Measurements from ENCODE around the gene OR5AL1. TPM values are rescaled to one million over a fixed set of nuclear protein-coding genes. Genes with fewer than 3 reads are reported as not detected.

The OR5AL1 gene
- total and polyA plus RNA-seq, 10 of the 15 experiments (the other 5 are each of a cell fraction or from before 2014, with no cell fraction given), result not detected

DNA sequence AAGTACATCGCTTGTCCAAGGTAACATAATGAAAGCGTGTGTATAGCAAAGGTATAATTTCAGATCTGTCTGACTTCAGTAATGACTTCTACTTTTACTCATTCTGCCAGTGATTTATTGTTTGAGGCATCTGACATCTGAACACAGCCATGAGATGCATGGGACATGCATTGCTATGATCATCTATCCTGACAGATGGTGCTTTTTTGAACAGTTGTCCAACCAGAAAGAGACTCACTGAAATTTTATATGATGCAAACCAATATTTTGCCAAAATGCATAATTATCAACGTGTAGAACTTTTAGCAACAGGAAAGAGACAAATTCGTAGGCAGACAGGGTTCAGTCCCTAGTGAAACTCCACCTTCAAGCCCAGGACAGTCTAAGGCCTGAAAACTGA, 41.0 kb downstream of the OR5AL1 start:
- Histone ChIP-seq H3K27me3 (replicated peaks in 1 of 2; ENCODE audit: control insufficient read depth in 2 of 2, insufficient read depth in 2 of 2, low read length in 1 of 2) (no peaks in the 10 kb centered on the region), H3K4me3 (no peak overlapping the region), H3K79me2 (ENCODE audit: control insufficient read depth, insufficient read depth, low read length) (no peaks in the 10 kb centered on the region), H3K36me3 (ENCODE audit: control insufficient read depth in 2 of 2, insufficient read depth in 2 of 2, low read length in 1 of 2) (no peaks in the 10 kb centered on the region), H3K4me1 (ENCODE audit: control insufficient read depth, insufficient read depth, low read length) (no peaks in the 10 kb centered on the region), H3K27ac (ENCODE audit: control insufficient read depth, insufficient read depth) (no peak overlapping the region), H3K9me3 (replicated peaks; ENCODE audit: control insufficient read depth, insufficient read depth, low read length) (no peaks in the 10 kb centered on the region), H3K9ac (ENCODE audit: control insufficient read depth, insufficient read depth, low read length) (no peak overlapping the region), H4K20me1 (ENCODE audit: control insufficient read depth, insufficient read depth) (no peaks in the 10 kb centered on the region), H3K4me2 (ENCODE audit: control insufficient read depth, insufficient read depth) (no peak overlapping the region), H2AFZ (ENCODE audit: control insufficient read depth, low read depth, low read length) (no peak overlapping the region)
- WGBS (ENCODE audit: insufficient coverage, insufficient replicate concordance, low lambda C conversion rate, missing lambda C conversion rate), result 10% methylated on average over 4 of the region's 4 CpGs
- FAIRE-seq (no peak), DNase-seq (ENCODE audit: low read depth, low spot score) (no peak), ATAC-seq (no peak)
- ChIA-PET POLR2A (no interaction called here), CTCF (no interaction called here), RAD21 (ENCODE audit: unreplicated experiment) (no interaction called here), SMC1A (ENCODE audit: uncharacterized antibody, unreplicated experiment) (no interaction called here)
- no TSS peak for BruUV-seq (replicated peaks)
- in situ Hi-C loops (cut with MboI) (no loop called here), intact Hi-C loops (cut with micrococcal nuclease; ENCODE audit: unreplicated experiment) (no loop called here)
- TF ChIP-seq, protein P1, sequence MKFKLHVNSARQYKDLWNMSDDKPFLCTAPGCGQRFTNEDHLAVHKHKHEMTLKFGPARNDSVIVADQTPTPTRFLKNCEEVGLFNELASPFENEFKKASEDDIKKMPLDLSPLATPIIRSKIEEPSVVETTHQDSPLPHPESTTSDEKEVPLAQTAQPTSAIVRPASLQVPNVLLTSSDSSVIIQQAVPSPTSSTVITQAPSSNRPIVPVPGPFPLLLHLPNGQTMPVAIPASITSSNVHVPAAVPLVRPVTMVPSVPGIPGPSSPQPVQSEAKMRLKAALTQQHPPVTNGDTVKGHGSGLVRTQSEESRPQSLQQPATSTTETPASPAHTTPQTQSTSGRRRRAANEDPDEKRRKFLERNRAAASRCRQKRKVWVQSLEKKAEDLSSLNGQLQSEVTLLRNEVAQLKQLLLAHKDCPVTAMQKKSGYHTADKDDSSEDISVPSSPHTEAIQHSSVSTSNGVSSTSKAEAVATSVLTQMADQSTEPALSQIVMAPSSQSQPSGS (IDR thresholded peaks at IDR 0.05; ENCODE audit: low read length), result no peak
- TF ChIP-seq DPF2 (IDR thresholded peaks at IDR 0.05) (no peak), CEBPB (IDR thresholded peaks at IDR 0.05; ENCODE audit: borderline replicate concordance in 1 of 2, low read depth in 2 of 2, low read length in 2 of 2) (no peak), CBFB (IDR thresholded peaks at IDR 0.05; ENCODE audit: low read depth) (no peak), RAD21 (IDR thresholded peaks at IDR 0.05; ENCODE audit: insufficient read depth, low read depth, low read length) (no peak), NFYB (IDR thresholded peaks at IDR 0.05; ENCODE audit: insufficient read depth, low read depth, low read length) (no peak), HSF1 (IDR thresholded peaks at IDR 0.05; ENCODE audit: low read depth, low read length) (no peak), SKIL (IDR thresholded peaks at IDR 0.05; ENCODE audit: low read depth, poor library complexity, severe bottlenecking) (no peak), ETV6 (conservative IDR thresholded peaks at IDR 0.05 in 1 of 2, IDR thresholded peaks at IDR 0.05 in 1 of 2; ENCODE audit: borderline replicate concordance in 1 of 2, low read depth in 1 of 2) (no peak), SMAD5 (IDR thresholded peaks at IDR 0.05; ENCODE audit: low read depth) (no peak), ZBED1 (IDR thresholded peaks at IDR 0.05; ENCODE audit: borderline replicate concordance) (no peak), GABPA (IDR thresholded peaks at IDR 0.05; ENCODE audit: low read depth) (no peak), POLR2AphosphoS2 (IDR thresholded peaks at IDR 0.05; ENCODE audit: low read depth, low read length) (no peak), CREM (IDR thresholded peaks at IDR 0.05; ENCODE audit: low read depth) (no peak)
